ENCODE data around the gene ACTA1. TPM values are rescaled to one million over a fixed set of nuclear protein-coding genes. Genes with fewer than 3 reads are reported as not detected.

Gene ACTA1
- total and polyA plus RNA-seq, 9 of the 15 experiments (the other 6 are each of a cell fraction or from before 2014, with no cell fraction given), result 0.07 to 0.36 TPM; not detected in 7

- TF ChIP-seq DNMT1 (IDR thresholded peaks at IDR 0.05), result no peak
- TF ChIP-seq MAFG (tag; conservative IDR thresholded peaks at IDR 0.05), result no peak
Observed at GRCh38 chr1:229434641-229435051, 752 bp upstream of the ACTA1 start (continued).

DNA sequence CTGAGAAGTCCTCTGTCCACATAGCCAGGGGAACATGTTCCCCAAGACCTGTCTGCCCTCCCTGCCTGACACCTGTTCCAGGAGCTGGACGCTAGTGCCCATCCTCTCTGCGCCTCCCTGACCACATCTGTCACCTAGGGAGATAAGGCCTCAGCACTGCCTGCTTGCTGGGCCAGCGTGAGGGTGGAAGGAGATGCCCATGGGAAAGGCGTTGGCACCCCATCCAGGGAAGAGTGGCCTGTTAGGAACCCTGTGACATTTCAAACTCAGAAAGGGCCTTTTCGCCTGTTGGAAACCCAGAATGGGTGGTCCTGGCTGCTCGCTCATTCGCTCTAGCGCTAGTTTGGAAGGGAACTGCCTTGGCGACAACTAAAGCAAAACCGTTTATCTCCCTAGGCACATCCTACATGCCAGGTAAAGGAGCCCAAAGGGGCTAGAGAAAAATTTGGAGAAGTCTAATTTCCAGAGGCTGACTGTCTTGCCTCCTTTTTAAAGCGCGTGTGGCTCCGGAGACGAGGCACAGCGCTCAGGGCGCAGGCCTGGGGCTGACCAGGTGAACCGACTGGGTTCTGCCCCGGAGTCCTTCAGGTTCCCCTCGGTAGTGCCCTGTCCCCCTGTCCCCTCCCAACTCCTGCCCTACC is 410 bp downstream of the ACTA1 start:
- WGBS (ENCODE audit: insufficient coverage, low coverage, missing lambda C conversion rate), result 22% methylated on average over 14 of the region's 19 CpGs
- DNase-seq (ENCODE audit: extremely low read depth in 1 of 4, low spot score in 3 of 4) (peak in 1 of 4 experiments; percentile 8), ATAC-seq (no peak), FAIRE-seq (no peak)
- Histone ChIP-seq H3K27me3 (ENCODE audit: control insufficient read depth in 2 of 2, insufficient read depth in 2 of 2, low read length in 2 of 2) (peaks cover 13 to 38% of the 10 kb centered on the region in 2 experiments; a peak in 4 of 5 replicates), H3K27ac (ENCODE audit: extremely low read depth, low read depth, low read length) (no peak overlapping the region), H3K4me2 (ENCODE audit: insufficient read depth, low read length) (no peak overlapping the region), H3K36me3 (ENCODE audit: control insufficient read depth, insufficient read depth, low read length) (no peaks in the 10 kb centered on the region), H3K4me1 (replicated peaks in 1 of 2; ENCODE audit: control insufficient read depth in 2 of 2, insufficient read depth in 2 of 2, low read length in 2 of 2) (peaks cover 0 to 24% of the 10 kb centered on the region in 2 experiments; a peak in 2 of 5 replicates), H3K9me1 (ENCODE audit: control insufficient read depth, insufficient read depth, low read length) (no peaks in the 10 kb centered on the region), H3K79me2 (ENCODE audit: control insufficient read depth, insufficient read depth, low read length) (no peaks in the 10 kb centered on the region), H3K9ac (ENCODE audit: insufficient read depth in 1 of 2, low read depth in 2 of 2, low read length in 2 of 2) (no peak overlapping the region), H2AFZ (ENCODE audit: low read depth, low read length) (no peak overlapping the region), H4K20me1 (replicated peaks; ENCODE audit: control insufficient read depth, insufficient read depth, low read length) (0 out of 2 replicates have a peak, but pooled peaks cover 2% of the 10 kb centered on the region), H3K9me3 (replicated peaks; ENCODE audit: control insufficient read depth, insufficient read depth, low read depth, low read length) (no peaks in the 10 kb centered on the region), H3K4me3 (no peak overlapping the region)
- no TSS peak for BruUV-seq (replicated peaks)
- ChIA-PET POLR2A (no interaction called here), CTCF (ENCODE audit: low intra/inter-chr PET ratio) (no interaction called here)
- intact Hi-C loops (cut with micrococcal nuclease) (loop anchor here (2.0 kb wide), 1 partner anchor 15 kb away; no protein-coding TSS in a partner anchor), in situ Hi-C loops (cut with MboI) (no loop called here)
- TF ChIP-seq NR2F6 (CRISPR knock-in tag; IDR thresholded peaks at IDR 0.05) (no peak), BHLHE40 (IDR thresholded peaks at IDR 0.05; ENCODE audit: low read length) (no peak), SRSF3 (IDR thresholded peaks at IDR 0.05; ENCODE audit: insufficient read depth, low read length) (no peak), NFIC (IDR thresholded peaks at IDR 0.05) (no peak), EHMT2 (IDR thresholded peaks at IDR 0.05) (no peak), ARHGAP35 (IDR thresholded peaks at IDR 0.05; ENCODE audit: partially characterized antibody) (no peak), ZNF311 (CRISPR knock-in tag; IDR thresholded peaks at IDR 0.05) (no peak), TAF7 (tag; IDR thresholded peaks at IDR 0.05) (no peak), ARID4B (CRISPR knock-in tag; IDR thresholded peaks at IDR 0.05) (no peak), SLC30A9 (CRISPR knock-in tag; IDR thresholded peaks at IDR 0.05) (no peak)
- TF ChIP-seq, protein P1, sequence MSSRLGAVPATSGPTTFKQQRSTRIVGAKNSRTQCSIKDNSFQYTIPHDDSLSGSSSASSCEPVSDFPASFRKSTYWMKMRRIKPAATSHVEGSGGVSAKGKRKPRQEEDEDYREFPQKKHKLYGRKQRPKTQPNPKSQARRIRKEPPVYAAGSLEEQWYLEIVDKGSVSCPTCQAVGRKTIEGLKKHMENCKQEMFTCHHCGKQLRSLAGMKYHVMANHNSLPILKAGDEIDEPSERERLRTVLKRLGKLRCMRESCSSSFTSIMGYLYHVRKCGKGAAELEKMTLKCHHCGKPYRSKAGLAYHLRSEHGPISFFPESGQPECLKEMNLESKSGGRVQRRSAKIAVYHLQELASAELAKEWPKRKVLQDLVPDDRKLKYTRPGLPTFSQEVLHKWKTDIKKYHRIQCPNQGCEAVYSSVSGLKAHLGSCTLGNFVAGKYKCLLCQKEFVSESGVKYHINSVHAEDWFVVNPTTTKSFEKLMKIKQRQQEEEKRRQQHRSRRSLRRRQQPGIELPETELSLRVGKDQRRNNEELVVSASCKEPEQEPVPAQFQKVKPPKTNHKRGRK (tag; IDR thresholded peaks at IDR 0.05), result no peak
- TF ChIP-seq, protein P2, sequence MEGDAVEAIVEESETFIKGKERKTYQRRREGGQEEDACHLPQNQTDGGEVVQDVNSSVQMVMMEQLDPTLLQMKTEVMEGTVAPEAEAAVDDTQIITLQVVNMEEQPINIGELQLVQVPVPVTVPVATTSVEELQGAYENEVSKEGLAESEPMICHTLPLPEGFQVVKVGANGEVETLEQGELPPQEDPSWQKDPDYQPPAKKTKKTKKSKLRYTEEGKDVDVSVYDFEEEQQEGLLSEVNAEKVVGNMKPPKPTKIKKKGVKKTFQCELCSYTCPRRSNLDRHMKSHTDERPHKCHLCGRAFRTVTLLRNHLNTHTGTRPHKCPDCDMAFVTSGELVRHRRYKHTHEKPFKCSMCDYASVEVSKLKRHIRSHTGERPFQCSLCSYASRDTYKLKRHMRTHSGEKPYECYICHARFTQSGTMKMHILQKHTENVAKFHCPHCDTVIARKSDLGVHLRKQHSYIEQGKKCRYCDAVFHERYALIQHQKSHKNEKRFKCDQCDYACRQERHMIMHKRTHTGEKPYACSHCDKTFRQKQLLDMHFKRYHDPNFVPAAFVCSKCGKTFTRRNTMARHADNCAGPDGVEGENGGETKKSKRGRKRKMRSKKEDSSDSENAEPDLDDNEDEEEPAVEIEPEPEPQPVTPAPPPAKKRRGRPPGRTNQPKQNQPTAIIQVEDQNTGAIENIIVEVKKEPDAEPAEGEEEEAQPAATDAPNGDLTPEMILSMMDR (IDR thresholded peaks at IDR 0.05 in 2 of 3, conservative IDR thresholded peaks at IDR 0.05 in 1 of 3; ENCODE audit: insufficient read depth in 2 of 3, low read depth in 1 of 3, low read length in 3 of 3), result no peak

All from K562 (cell line).